NT2/D1 (cell line): Measurements from ENCODE around the gene ARL11.

Experiments
- DNase-seq: peaks from one replicate; pipeline ENCODE4 v3.0.0-alpha.2; 2011; ENCODE audit warnings: low read depth, low spot score
- H3K27me3 ChIP-seq: 2 replicates; pipeline ENCODE4 v1.6.0; 2011; ENCODE audit warnings: mild to moderate bottlenecking; ENCODE audit not compliant: insufficient read length, insufficient read depth
- H3K36me3 ChIP-seq: 2 replicates; pipeline ENCODE4 v1.6.1; 2011; ENCODE audit warnings: mild to moderate bottlenecking, low read length, mixed read lengths; ENCODE audit not compliant: insufficient read depth, insufficient read length
- H3K4me1 ChIP-seq: 2 replicates; pipeline ENCODE4 v1.5.1; 2011; ENCODE audit not compliant: insufficient read depth, insufficient read length
- H3K4me3 ChIP-seq: 2 replicates; pipeline ENCODE4 v1.5.1; 2011; ENCODE audit warnings: low read depth; ENCODE audit not compliant: insufficient read length
- H3K9ac ChIP-seq: 2 replicates; pipeline ENCODE4 v1.6.0; 2011; ENCODE audit warnings: low read depth; ENCODE audit not compliant: insufficient read length
- H3K9me3 ChIP-seq: 2 replicates; pipeline ENCODE4 v1.5.1; 2011; ENCODE audit warnings: mild to moderate bottlenecking, low read length; ENCODE audit not compliant: insufficient read depth
- SUZ12 ChIP-seq: IDR thresholded peaks from 2 replicates; pipeline ENCODE4 v1.6.1; 2011; ENCODE audit not compliant: insufficient read length, insufficient read depth; ENCODE audit errors: extremely low read depth
- YY1 ChIP-seq: IDR thresholded peaks from 2 replicates; pipeline ENCODE4 v1.6.1; 2011; ENCODE audit not compliant: insufficient read length, insufficient read depth
- ZNF274 ChIP-seq: IDR thresholded peaks from 2 replicates; pipeline ENCODE4 v1.6.1; 2011; ENCODE audit warnings: mild to moderate bottlenecking, low read depth, low read length

ARL11 gene

DNA sequence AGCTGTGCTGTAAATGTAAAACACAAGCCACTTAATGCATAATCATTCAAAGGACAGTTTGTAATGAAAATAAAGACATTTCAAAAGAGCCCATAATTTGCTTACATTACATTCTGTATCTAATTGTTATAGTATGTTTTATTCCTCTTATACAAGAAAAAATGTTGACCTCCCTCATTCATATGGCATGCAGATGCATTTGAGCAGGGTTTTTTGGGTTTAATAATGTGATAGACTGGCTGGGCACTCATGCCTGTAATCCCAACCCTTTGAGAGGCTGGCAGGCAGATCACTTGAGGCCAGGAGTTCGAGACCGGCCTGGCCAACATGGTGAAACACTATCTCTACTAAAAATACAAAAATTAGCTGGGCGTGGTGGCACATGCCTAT, 11.6 kb upstream of the ARL11 start:
- no peaks in the 10 kb centered on the region for H3K27me3 ChIP-seq
- H3K36me3 ChIP-seq: no peaks in the 10 kb centered on the region
- H3K4me1 ChIP-seq: no peaks in the 10 kb centered on the region
- no peaks in the 10 kb centered on the region for H3K9me3 ChIP-seq
- no peak overlapping the region for H3K4me3 ChIP-seq
- H3K9ac ChIP-seq: no peak overlapping the region
- no peak for TF ChIP-seq ZNF274
- TF ChIP-seq YY1: no peak
- no peak for TF ChIP-seq SUZ12
- DNase-seq: no peak

DNA sequence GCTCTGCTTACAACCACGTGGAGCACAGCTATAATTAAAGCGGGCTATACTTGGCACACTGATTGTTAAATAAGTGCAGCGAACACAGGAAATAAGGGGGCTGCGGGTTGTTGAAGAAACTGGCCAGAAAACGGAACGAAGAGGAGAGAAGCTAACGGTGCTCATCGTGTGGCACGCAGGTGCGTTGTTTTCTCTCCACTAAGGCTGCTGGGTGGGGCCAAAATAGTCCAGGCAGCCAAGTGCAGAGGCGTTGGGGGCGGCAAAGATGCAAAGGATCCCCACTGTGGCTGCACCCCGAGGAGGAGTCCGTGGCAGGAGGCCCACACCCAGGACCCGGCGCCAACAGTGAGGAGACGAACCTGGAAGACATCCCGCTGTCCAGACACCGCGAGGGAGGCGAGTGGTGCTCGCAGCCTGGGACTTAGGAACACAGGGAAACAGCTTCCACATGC, 8.1 kb upstream of the ARL11 start:
- H3K4me3 ChIP-seq: no peak overlapping the region

GRCh38 chr13:49622174-49622946, 5.9 kb upstream of the ARL11 start:
- Histone ChIP-seq H3K9ac (no peak overlapping the region), H3K4me3 (no peak overlapping the region), H3K9me3 (no peaks in the 10 kb centered on the region), H3K27me3 (no peaks in the 10 kb centered on the region), H3K36me3 (no peaks in the 10 kb centered on the region), H3K4me1 (no peaks in the 10 kb centered on the region)
- DNase-seq: no peak
- TF ChIP-seq ZNF274 (no peak), YY1 (no peak), SUZ12 (no peak)

More for the DNA sequence above, 8.1 kb upstream of the ARL11 start:
- no peaks in the 10 kb centered on the region for H3K36me3 ChIP-seq
- no peak overlapping the region for H3K9ac ChIP-seq
- no peaks in the 10 kb centered on the region for H3K9me3 ChIP-seq
- no peaks in the 10 kb centered on the region for H3K4me1 ChIP-seq
- TF ChIP-seq SUZ12: no peak
- TF ChIP-seq ZNF274: no peak
- TF ChIP-seq YY1: no peak
- DNase-seq: no peak
- H3K27me3 ChIP-seq: no peaks in the 10 kb centered on the region

DNA sequence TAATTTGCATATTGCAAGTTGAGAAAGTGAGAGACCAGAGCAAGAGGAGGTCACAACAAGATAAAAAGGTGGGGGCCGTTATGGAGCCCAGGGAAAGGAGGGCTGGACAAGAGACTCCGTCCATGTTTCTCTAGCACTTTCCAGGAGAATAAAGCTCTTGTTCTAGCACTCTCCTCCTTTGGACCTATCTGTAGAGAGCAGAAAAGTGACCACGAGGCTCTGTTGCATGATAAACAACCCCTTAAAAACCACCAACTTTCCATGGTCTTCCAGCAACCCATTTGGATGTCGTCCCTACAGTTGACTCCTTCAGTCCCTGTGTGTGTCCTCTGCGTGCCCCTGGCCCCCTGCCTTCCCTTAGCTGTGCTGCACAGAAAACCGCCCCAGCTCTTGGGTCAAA, 4.1 kb upstream of the ARL11 start:
- Histone ChIP-seq H3K27me3 (no peaks in the 10 kb centered on the region), H3K4me3 (no peak overlapping the region), H3K4me1 (no peaks in the 10 kb centered on the region), H3K9ac (no peak overlapping the region), H3K9me3 (no peaks in the 10 kb centered on the region), H3K36me3 (no peaks in the 10 kb centered on the region)
- no peak for DNase-seq
- no peak for TF ChIP-seq YY1
- TF ChIP-seq ZNF274: no peak
- no peak for TF ChIP-seq SUZ12

DNA sequence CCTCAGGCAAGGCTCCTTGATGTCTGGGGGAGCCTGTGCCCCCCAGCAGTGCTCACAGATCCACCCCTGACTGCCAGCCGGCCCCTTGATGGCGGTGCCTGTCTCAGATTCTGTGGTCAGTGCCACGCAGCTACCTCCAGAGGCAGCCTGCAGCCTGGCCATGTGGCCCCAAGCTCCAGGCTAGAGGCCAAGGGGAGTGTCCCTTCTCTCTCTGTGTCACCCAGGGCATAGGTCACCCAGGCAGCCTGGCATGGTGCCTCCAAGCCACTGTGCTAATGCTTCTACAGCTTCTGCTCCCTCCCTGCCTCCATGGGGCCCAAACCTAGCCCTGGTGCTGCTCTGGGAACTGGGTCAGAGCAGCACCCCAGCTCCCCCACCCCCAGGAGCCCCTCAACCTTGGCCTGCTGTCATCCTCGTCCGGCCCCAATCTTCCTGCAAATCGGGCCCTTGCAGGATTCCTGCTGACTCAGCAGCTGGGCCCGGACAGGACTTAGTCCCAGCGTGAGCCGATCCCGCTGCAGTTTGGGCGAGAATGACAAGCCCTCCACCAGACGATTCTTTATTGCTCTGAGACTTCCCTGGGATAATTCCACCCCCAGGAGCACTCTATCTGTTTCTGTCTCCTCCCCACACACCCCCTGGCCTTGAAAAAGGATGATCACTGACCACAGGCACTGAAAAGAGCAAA, 2.8 kb upstream of the ARL11 start:
- Histone ChIP-seq H3K4me1 (no peaks in the 10 kb centered on the region), H3K9ac (no peak overlapping the region), H3K4me3 (no peak overlapping the region), H3K9me3 (no peaks in the 10 kb centered on the region), H3K36me3 (no peaks in the 10 kb centered on the region), H3K27me3 (no peaks in the 10 kb centered on the region)
- TF ChIP-seq YY1 (no peak), ZNF274 (no peak), SUZ12 (no peak)
- no peak for DNase-seq

DNA sequence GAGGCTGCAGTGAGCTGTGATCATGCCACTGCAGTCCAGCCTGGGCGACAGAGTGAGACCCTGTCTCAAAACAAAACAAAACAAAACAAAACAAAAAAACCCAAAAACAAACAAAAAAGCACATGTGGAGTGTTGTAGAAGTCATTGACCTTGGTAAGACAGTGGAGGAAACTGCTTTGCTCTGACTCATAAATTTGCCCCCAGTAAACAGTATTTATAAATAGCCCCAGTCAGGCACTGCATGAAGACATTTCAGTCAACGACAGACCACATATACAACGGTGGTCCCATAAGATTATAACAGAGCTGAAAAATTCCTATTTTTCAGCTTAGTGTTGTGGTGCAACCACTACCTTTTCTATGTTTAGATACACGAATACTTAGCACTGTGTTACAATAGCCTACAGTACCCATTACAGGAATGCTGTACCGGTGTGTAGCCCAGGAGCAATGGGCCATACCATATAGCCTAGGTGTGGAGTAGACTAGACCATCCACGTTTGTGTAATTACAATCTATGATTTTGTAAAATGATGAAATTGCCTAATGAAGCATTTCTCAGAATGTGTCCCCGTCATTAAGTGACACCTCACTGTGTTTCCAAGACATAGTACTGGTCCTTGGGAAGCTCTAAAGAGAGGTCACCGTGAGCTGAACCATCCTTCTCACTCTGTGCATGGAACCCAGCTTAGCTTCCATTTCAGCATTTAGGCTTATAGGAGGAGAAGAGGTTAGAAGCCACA, 1.1 kb downstream of the ARL11 start:
- H3K27me3 ChIP-seq: no peaks in the 10 kb centered on the region
- no peak for DNase-seq

GRCh38 chr13:49629947-49630346, 1.6 kb downstream of the ARL11 start:
- no peak for TF ChIP-seq SUZ12
- no peak for TF ChIP-seq ZNF274
- no peak for TF ChIP-seq YY1
- no peak overlapping the region for H3K9ac ChIP-seq
- no peaks in the 10 kb centered on the region for H3K27me3 ChIP-seq
- H3K4me3 ChIP-seq: no peak overlapping the region
- H3K9me3 ChIP-seq: no peaks in the 10 kb centered on the region
- no peak for DNase-seq
- H3K4me1 ChIP-seq: no peaks in the 10 kb centered on the region
- H3K36me3 ChIP-seq: no peaks in the 10 kb centered on the region

More for the DNA sequence above, 1.1 kb downstream of the ARL11 start:
- no peak for TF ChIP-seq ZNF274
- H3K36me3 ChIP-seq: no peaks in the 10 kb centered on the region
- no peaks in the 10 kb centered on the region for H3K4me1 ChIP-seq
- no peaks in the 10 kb centered on the region for H3K9me3 ChIP-seq
- H3K9ac ChIP-seq: no peak overlapping the region
- no peak overlapping the region for H3K4me3 ChIP-seq
